Activated CD4-positive, alpha-beta T cell treated with anti-CD3 and anti-CD28 coated beads for 36 hours (primary cell): ENCODE measurements around the gene VSIG10L2. TPM values are rescaled to one million over a fixed set of nuclear protein-coding genes. Genes with fewer than 3 reads are reported as not detected.

Source experiments
- ATAC-seq: fragments of 200-7000 bp; cut with Tn5 transposase; one replicate; pipeline ENCODE4 v1.10.0; 2021; ENCODE audit warnings: mild to moderate bottlenecking, moderate library complexity
- CTCF ChIA-PET: fragments of 350-600 bp; sonication (Branson Sonifier 250); formaldehyde crosslinking; loops from one replicate; lab custom pipeline; 2021; ENCODE audit warnings: antibody characterized with exemption; lab: Charles Lee
- POLR2A ChIA-PET: fragments of 350-600 bp; sonication (Branson Sonifier 250); formaldehyde crosslinking; loops from one replicate; lab custom pipeline; 2021; ENCODE audit warnings: antibody characterized with exemption, inconsistent platforms; lab: Charles Lee
- DNase-seq: peaks from one replicate; pipeline ENCODE4 v3.0.0-alpha.2; 2020
- H3K27ac Mint-ChIP-seq: one replicate; pipeline ENCODE4 v1.8.0; 2021; ENCODE audit warnings: mixed read lengths
- H3K27me3 Mint-ChIP-seq: one replicate; pipeline ENCODE4 v1.8.0; 2021; ENCODE audit warnings: mixed read lengths
- H3K36me3 Mint-ChIP-seq: one replicate; pipeline ENCODE4 v1.8.0; 2021; ENCODE audit warnings: low read depth, mixed read lengths
- H3K4me1 Mint-ChIP-seq: one replicate; pipeline ENCODE4 v1.8.0; 2021; ENCODE audit warnings: mixed read lengths
- H3K4me3 Mint-ChIP-seq: one replicate; pipeline ENCODE4 v1.8.0; 2021; ENCODE audit warnings: mild to moderate bottlenecking, moderate library complexity, mixed read lengths
- H3K9me3 Mint-ChIP-seq: one replicate; pipeline ENCODE4 v1.8.0; 2021; ENCODE audit warnings: low read depth, mixed read lengths
- intact Hi-C, 2 experiments: fragments of 100-400 bp; cut with DNase I in 1 of 2; cut with micrococcal nuclease in 1 of 2; formaldehyde crosslinking; loops; one replicate each; pipeline versions ENCODE4 v1.14.2 to v1.15.1; 2022 to 2024; cut with DNase I, micrococcal nuclease
- total RNA-seq, 2 experiments: library from RNA; stranded (reverse); gene quantifications; one replicate each; pipeline ENCODE4 v1.2.3, GENCODE V29; 2021

The VSIG10L2 gene
- total RNA-seq, 2 experiments from 2014 or later, result not detected

DNA sequence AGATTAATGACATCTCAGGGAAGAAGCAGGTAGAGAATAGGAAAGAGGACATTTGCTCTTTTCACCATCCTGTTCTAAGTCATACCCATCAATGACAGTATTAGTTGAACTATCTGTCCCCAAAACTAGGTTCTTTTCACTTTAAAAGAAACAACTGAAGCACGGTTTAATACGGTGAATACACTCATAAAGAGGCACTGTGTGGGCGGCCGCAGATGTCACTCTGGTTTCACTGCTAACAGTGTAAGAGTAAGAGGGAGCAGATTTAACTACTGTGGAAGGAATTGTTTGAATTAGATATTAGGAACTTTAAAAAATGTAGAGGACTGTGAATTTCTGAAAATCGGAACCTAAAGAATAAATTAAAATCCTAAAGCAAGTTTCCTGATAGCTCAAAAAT lies 49.5 kb downstream of the VSIG10L2 start:
- peaks cover 13% of the 10 kb centered on the region for H3K4me1 Mint-ChIP-seq
- ChIA-PET CTCF (no interaction called here), POLR2A (no interaction called here)
- no peaks in the 10 kb centered on the region for H3K27me3 Mint-ChIP-seq
- intact Hi-C loops, result no loop called here
- H3K9me3 Mint-ChIP-seq, result no peaks in the 10 kb centered on the region
- no peak overlapping the region for H3K27ac Mint-ChIP-seq
- DNase-seq, result peak; percentile 79
- peak; percentile 91 for ATAC-seq
- H3K4me3 Mint-ChIP-seq, result no peak overlapping the region
- no peaks in the 10 kb centered on the region for H3K36me3 Mint-ChIP-seq

DNA sequence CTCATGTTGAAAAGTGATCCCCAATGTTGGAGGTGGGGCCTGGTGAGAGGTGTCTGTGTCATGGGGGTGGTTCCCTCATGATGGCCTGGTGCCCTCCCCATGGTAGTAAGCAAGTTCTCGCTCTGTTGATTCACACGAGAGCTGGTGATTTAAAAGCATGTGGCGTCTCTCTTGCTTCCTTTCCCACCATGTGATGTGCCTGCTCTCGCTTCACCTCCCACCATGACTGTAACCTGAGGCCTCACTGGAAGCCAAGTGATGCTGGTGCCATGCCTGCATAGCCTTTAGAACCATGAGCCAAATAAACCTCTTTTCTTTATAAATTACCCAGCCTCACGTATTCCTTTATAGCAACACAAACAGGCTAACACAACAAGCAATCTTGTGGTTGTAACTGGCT lies 52.4 kb downstream of the VSIG10L2 start:
- DNase-seq, result no peak
- no peak for ATAC-seq
- peaks cover 13% of the 10 kb centered on the region for H3K4me1 Mint-ChIP-seq
- H3K36me3 Mint-ChIP-seq, result peaks cover 3% of the 10 kb centered on the region
- ChIA-PET POLR2A (no interaction called here), CTCF (no interaction called here)
- H3K4me3 Mint-ChIP-seq, result no peak overlapping the region
- no peak overlapping the region for H3K27ac Mint-ChIP-seq
- intact Hi-C loops, result no loop called here
- no peaks in the 10 kb centered on the region for H3K9me3 Mint-ChIP-seq
- H3K27me3 Mint-ChIP-seq, result no peaks in the 10 kb centered on the region

DNA sequence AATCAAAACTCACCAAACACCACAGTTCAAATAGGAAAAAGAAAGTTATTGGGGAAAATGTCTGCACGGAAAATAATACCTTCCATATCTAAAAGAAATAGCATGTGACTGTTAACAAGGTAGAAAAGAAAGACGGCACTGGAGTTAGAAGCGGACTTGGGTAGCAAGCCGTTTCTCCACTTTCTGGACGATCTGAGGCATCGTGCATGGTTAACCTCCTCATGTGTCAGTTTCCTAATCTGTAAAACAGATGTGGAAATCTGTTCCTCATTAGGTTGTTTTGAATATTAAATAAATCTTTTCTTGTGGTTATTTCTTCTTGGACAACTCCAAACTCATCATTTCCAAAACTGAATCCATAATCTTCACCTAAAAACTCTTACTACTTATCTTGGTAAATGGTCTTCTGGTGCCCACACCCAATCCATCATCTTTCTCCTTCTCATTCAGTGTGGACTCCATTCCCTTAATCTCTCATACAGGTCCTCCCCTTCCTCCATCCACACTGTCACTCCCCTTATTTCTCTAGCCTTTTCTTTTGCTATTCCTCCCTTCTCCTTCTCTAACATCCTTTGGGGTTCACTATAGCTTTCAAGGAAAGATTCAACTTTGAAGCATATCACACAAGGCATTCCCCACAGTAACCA lies 53.5 kb downstream of the VSIG10L2 start:
- H3K36me3 Mint-ChIP-seq, result peaks cover 3% of the 10 kb centered on the region
- POLR2A ChIA-PET, result no interaction called here
- H3K4me3 Mint-ChIP-seq, result no peak overlapping the region
- DNase-seq (no peak), ATAC-seq (no peak)
- intact Hi-C loops, result no loop called here
- no peaks in the 10 kb centered on the region for H3K27me3 Mint-ChIP-seq
- no peaks in the 10 kb centered on the region for H3K9me3 Mint-ChIP-seq
- H3K4me1 Mint-ChIP-seq, result peaks cover 13% of the 10 kb centered on the region
- no peak overlapping the region for H3K27ac Mint-ChIP-seq
- CTCF ChIA-PET, result no interaction called here

GRCh38 chr11:126002181-126002580 lies 56.3 kb downstream of the VSIG10L2 start:
- CTCF ChIA-PET, result no interaction called here
- H3K4me1 Mint-ChIP-seq, result peaks cover 3% of the 10 kb centered on the region
- intact Hi-C loops, result no loop called here
- no peaks in the 10 kb centered on the region for H3K27me3 Mint-ChIP-seq
- H3K27ac Mint-ChIP-seq, result no peak overlapping the region
- DNase-seq (no peak), ATAC-seq (no peak)
- H3K36me3 Mint-ChIP-seq, result peaks cover 3% of the 10 kb centered on the region
- POLR2A ChIA-PET, result no interaction called here
- H3K9me3 Mint-ChIP-seq, result no peaks in the 10 kb centered on the region
- H3K4me3 Mint-ChIP-seq, result no peak overlapping the region

Other genes with a start within 250 kb of the VSIG10L2 start
- not detected for gene PATE1, start 199.8 kb upstream of the VSIG10L2 start, total RNA-seq
- gene PATE2, start 167.2 kb upstream of the VSIG10L2 start, total RNA-seq, result under 1 TPM in 1 of 2 experiments, not detected in 1; 0.16 TPM
- not detected for gene PATE3, start 157.9 kb upstream of the VSIG10L2 start, total RNA-seq
- gene PATE4, start 112.7 kb upstream of the VSIG10L2 start, total RNA-seq, result not detected
- 1 to 10 TPM; 7.2 to 9.3 TPM for gene HYLS1, start 58.4 kb upstream of the VSIG10L2 start, total RNA-seq
- 10 to 100 TPM; 14.3 to 19.9 TPM for gene PUS3, start 42.8 kb upstream of the VSIG10L2 start, total RNA-seq
- not detected for gene DDX25, start 41.5 kb upstream of the VSIG10L2 start, total RNA-seq
- 1 to 10 TPM; 1.8 to 3.2 TPM for gene CDON, start 116.8 kb downstream of the VSIG10L2 start, total RNA-seq